Inferior parietal cortex (tissue), 1 donor: Measurements from ENCODE around the gene HBG1.

Source experiments
- DNase-seq: peaks from one replicate; pipeline ENCODE4 v3.0.0-alpha.2; 2016; ENCODE audit errors: extremely low spot score

HBG1 gene

DNA sequence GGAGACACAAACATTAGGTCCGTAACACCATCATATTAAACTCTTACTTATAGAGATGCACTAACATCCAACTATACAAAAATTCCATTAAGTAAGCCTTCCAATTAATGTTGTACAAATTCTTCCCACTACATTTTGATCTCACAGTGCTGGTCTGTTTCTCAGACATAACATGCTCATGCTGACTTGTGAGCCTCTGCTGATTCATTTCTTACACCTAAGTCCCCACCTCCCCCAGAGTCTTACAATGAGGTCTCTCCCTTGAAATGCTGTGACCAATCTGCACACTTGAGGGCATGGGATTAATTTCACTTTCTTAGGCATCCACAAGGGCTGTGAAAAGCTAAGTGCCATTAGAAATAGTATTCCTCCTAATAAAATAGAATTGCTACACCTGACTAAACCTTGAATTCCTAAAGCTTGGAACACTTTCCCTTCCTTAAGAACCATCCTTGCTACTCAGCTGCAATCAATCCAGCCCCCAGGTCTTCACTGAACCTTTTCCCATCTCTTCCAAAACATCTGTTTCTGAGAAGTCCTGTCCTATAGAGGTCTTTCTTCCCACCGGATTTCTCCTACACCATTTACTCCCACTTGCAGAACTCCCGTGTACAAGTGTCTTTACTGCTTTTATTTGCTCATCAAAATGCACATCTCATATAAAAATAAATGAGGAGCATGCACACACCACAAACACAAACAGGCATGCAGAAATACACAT, 2.0 kb downstream of the HBG1 start:
- DNase-seq: no peak

GRCh38 chr11:5246772-5247471, 2.7 kb downstream of the HBG1 start:
- no peak for DNase-seq

DNA sequence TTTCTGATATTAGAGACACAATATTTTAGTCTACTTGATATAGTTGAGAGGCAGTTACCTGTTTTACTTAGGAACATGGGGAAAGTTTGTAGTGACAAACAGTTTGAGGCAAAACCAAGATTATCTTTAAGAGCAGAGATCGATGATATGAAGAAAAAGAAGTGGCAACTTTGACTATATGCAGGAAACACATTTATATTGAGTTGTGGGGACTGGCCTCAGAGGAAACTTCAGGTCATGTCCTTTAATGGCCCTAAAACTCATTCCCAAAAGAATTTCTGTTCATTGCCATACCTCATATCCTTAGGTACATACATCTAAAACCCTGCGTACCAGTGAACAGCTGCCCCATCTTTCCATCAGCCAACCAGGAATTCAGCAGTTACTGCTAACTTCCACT, 4.5 kb downstream of the HBG1 start:
- DNase-seq: no peak

DNA sequence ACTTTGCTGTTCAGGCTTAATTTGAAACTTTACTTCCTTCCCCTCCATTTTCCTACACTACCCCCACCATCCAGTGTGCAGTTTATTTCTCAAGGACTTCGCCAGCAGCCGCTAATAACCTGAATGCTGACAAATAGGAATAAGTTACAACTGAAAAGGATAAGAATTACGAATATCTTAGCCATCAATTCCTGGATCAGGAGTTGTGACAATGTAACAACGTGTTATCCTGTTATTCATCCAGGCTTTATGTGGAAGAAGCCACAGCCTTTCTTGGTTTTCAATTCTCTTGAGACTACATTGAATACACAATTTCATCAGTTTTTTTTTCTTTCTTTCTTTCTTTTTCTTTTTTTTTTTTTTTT, 5.9 kb downstream of the HBG1 start:
- DNase-seq: no peak

GRCh38 chr11:5242933-5243815, 6.5 kb downstream of the HBG1 start:
- no peak for DNase-seq

GRCh38 chr11:5242208-5242607, 7.4 kb downstream of the HBG1 start:
- DNase-seq: no peak

DNA sequence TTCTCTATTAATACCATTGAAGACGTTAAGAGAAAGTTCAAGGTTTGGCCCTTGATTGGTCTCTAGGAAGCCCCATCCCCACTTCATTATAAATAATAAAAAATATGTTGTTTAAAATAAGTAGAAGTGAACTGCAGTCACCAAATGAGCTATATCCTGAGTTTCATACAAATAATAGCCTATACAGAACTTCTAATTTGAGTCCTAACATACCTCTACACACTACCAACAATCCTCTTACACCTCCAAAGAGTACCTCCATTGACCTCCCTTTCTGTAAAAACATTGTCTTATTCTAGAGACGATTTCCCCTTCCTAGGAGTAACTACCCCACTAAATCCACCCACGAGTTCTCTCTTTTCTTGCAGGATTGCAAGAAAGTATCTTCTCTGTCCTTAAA, 8.2 kb downstream of the HBG1 start:
- DNase-seq: no peak

DNA sequence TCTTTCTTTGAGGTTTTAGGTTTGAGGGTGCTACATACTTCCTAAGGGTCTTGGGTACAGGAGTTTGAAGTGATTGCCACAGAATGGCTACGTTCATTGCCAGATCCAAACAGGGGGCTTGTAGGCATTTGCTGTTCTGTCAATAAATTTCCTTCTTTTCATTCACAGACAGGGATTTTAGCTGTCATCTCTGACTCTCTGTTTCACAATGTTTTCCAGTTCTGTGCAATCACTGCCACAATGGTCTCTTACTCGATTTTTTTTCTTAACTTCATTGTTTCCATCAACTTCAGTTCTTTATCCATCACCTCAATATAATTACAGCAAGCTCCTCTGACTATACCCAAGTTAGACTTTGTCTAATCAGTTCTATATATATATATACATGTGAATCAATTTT, 9.2 kb downstream of the HBG1 start:
- no peak for DNase-seq

- DNase-seq: no peak
Measured at GRCh38 chr11:5240056-5240455, 9.6 kb downstream of the HBG1 start.

GRCh38 chr11:5239046-5239445, 10.6 kb downstream of the HBG1 start:
- no peak for DNase-seq

- no peak for DNase-seq
Measured at GRCh38 chr11:5238486-5238885, 11.2 kb downstream of the HBG1 start.

DNA sequence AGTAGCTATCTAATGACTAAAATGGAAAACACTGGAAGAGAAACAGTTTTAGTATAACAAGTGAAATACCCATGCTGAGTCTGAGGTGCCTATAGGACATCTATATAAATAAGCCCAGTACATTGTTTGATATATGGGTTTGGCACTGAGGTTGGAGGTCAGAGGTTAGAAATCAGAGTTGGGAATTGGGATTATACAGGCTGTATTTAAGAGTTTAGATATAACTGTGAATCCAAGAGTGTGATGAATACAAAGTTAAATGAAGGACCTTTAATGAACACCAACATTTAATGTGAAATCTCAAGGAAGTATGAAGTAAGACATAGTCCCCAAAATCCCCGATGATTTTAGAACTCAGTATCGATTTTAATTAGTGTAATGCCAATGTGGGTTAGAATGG, 12.2 kb downstream of the HBG1 start:
- no peak for DNase-seq

- DNase-seq: no peak
Measured at GRCh38 chr11:5235364-5236095, 14.1 kb downstream of the HBG1 start.

DNA sequence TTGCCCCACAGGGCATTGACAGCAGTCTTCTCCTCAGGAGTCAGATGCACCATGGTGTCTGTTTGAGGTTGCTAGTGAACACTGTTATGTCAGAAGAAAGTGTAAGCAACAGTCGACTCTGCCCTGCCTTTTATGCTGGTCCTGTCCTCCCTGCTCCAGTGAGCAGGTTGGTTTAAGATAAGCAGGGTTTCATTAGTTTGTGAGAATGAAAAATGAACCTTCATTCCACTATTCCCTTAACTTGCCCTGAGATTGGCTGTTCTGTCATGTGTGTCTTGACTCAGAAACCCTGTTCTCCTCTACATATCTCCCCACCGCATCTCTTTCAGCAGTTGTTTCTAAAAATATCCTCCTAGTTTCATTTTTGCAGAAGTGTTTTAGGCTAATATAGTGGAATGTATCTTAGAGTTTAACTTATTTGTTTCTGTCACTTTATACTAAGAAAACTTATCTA, 15.2 kb downstream of the HBG1 start, which contains the start of gene HBD:
TSS of gene HBD (minus strand) at position 103 of the 454 bp plus-strand sequence. CDS start at position 53, 50 bp downstream.
- DNase-seq: no peak

DNA sequence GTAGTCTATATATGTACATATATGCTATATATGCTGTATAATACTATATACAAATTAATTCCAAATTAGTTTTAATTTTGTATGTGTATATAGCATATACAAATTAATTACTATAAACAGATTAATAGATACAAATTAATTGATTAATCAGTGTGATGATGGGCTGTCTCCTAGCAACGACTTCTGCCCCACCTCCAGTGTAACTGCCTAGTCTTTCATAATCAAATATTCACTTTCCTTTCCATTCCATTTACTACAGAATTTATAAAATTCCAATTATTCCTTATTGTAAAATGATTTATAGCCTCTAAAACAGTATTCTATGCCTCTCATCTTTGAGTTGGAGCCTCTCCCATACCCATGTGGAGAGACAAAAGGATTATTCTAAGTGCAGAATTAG, 16.4 kb downstream of the HBG1 start:
- no peak for DNase-seq

DNA sequence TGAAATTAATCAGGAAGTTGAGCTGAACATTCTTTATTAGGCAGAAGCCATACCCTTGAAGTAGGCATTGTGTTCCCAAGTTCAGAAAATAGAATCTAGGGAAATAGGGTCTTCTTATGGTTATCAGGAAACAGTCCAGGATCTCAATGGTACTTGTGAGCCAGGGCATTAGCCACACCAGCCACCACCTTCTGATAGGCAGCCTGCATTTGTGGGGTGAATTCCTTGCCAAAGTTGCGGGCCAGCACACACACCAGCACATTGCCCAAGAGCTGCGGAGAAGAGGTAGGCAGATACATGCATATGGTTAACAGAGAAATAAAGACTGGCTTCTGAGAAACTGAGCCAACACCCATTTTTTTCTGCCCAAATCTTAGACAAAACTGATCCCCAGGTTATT, 16.8 kb downstream of the HBG1 start:
- no peak for DNase-seq

DNA sequence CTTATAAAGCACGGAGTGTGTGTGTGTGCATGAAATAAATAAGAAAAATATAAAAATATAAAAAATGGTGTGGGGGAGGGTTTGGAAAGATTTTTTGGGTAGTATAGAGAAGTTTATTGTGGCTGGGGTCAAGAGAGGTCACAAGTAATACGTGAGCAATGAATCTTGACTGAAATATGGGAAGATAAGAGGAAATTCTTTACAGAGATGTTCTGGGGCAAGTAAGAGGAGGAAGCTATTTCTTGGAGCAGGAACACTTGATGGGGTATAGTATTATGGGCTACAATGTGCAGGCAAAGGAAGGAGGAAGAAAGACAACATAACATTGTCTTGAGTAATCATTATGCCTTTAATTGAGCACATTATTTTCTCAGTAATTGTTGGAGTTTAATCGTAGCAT, 17.5 kb downstream of the HBG1 start:
- no peak for DNase-seq

GRCh38 chr11:5231111-5231510, 18.5 kb downstream of the HBG1 start:
- no peak for DNase-seq

DNA sequence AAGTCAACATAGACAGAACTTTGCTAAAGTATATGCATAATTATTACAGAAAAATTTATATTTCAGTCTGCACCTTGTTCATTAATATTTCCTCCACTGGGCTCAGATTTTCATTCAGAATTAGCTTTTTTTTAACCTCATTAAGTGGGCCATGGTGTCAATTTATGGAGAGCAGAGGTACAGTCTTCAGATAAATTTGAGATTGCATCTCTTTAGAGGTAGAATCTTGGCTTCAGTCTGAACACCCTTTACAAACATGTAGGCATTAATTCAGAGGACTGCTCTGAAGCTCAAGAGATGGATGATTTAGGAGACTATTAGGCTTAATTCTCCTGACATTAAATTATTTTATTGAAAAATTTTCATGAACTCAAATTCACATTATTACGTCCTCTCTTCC, 19.4 kb downstream of the HBG1 start:
- DNase-seq: no peak

- DNase-seq: no peak
Measured at GRCh38 chr11:5229796-5230195, 19.9 kb downstream of the HBG1 start.

- no peak for DNase-seq
Measured at GRCh38 chr11:5229356-5229755, 20.3 kb downstream of the HBG1 start.

GRCh38 chr11:5228124-5228523, 21.5 kb downstream of the HBG1 start:
- no peak for DNase-seq
